ENCODE measurements around the gene ANKRD31.
A peak's percentile ranks its signal among the peaks of the same experiment; 100 is the strongest.

DNA sequence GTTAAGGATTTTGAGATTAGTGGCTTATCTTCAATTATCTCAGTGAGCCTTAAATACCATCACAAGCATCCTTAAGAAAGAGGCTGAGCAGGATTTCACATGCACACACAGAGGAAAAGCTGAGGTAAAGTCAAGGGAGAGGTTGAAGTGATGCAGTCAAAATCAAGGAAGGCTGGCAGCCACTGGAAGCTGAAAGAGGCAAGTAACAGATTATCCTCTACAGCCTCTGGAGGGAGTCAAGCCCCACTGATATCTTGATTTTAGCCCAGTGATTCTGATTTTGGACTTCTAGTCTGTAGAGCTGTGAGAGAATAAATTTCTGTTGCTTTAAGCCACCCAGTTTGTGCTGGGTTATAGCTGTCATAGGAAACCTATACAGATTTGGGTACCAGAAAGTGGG, 80.1 kb downstream of the ANKRD31 start:
- TF ChIP-seq CTCF (conservative IDR thresholded peaks at IDR 0.05; ENCODE audit: low read depth, low read length) (peak; percentile 38), EZH2 (IDR thresholded peaks at IDR 0.05; ENCODE audit: borderline replicate concordance, low read depth, low read length, poor library complexity, severe bottlenecking) (no peak)

All from A673 (cell line).